Measurements from ENCODE around the gene USP17L21.
"Not testable (repeated sequence)": the region's sequence is repeated elsewhere in the genome, so short reads cannot be mapped to it uniquely, and the experiment has no call there.

DNA sequence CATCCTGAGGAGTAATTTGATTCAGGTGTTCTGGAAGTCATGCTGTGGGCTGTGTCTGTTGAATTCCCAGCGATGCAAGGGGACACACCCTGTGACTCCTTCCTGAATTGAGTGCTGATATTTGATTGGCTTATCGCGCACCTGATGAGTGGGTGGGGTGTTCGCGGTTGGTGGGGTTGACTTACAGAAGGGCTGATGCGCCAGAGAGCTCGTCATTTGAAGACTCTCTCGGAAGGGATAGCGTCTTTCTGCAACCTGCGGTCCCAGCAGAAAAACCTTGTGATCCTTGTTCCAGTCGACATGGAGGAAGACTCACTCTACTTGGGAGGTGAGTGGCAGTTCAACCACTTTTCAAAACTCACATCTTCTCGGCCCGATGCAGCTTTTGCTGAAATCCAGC lies 42.8 kb upstream of the USP17L21 start, which contains the start of gene USP17L12:
- TF ChIP-seq, protein P1, sequence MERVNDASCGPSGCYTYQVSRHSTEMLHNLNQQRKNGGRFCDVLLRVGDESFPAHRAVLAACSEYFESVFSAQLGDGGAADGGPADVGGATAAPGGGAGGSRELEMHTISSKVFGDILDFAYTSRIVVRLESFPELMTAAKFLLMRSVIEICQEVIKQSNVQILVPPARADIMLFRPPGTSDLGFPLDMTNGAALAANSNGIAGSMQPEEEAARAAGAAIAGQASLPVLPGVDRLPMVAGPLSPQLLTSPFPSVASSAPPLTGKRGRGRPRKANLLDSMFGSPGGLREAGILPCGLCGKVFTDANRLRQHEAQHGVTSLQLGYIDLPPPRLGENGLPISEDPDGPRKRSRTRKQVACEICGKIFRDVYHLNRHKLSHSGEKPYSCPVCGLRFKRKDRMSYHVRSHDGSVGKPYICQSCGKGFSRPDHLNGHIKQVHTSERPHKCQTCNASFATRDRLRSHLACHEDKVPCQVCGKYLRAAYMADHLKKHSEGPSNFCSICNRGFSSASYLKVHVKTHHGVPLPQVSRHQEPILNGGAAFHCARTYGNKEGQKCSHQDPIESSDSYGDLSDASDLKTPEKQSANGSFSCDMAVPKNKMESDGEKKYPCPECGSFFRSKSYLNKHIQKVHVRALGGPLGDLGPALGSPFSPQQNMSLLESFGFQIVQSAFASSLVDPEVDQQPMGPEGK (CRISPR knock-in tag; IDR thresholded peaks at IDR 0.05; ENCODE audit: borderline replicate concordance): not testable (repeated sequence)
- TF ChIP-seq PPARA (CRISPR knock-in tag; IDR thresholded peaks at IDR 0.05; ENCODE audit: borderline replicate concordance); ZFP3 (CRISPR knock-in tag; IDR thresholded peaks at IDR 0.05): not testable (repeated sequence)

Measured in SK-N-SH treated with all-trans-retinoic acid at 6 μM for 48 hours (cell line).